A549 (cell line): ENCODE results near the gene MTERF1.

Source experiments
- NR3C1 ChIP-seq: fragments of >200 bp; sonication (Bioruptor Twin); formaldehyde crosslinking; IDR thresholded peaks from 3 replicates; pipeline ENCODE4 v1.6.1; 2017
- POLR2A ChIP-seq: IDR thresholded peaks from 2 replicates; pipeline ENCODE4 v1.6.1; 2012; ENCODE audit warnings: mild to moderate bottlenecking, low read length
- RAD21 ChIP-seq, 2 experiments: fragments of >200 bp in 1 of 2; sonication (Bioruptor Twin) in 1 of 2; formaldehyde crosslinking in 1 of 2; IDR thresholded peaks in 1 of 2; conservative IDR thresholded peaks in 1 of 2; 2 replicates in 1 of 2; 3 replicates in 1 of 2; pipeline ENCODE4 v1.6.1; 2012 to 2018; ENCODE audit warnings: inconsistent platforms in 1 of 2
- TF ChIP-seq, protein P1 (sequence below): fragments of >200 bp; sonication (Bioruptor Twin); formaldehyde crosslinking; IDR thresholded peaks from 3 replicates; pipeline ENCODE4 v1.5.1; 2016

- TF ChIP-seq NR3C1 (no peak), RAD21 (conservative IDR thresholded peaks at IDR 0.05 in 1 of 2, IDR thresholded peaks at IDR 0.05 in 1 of 2) (peak; percentile 88 to 94), POLR2A (peak; percentile 65)
- TF ChIP-seq, protein P1, sequence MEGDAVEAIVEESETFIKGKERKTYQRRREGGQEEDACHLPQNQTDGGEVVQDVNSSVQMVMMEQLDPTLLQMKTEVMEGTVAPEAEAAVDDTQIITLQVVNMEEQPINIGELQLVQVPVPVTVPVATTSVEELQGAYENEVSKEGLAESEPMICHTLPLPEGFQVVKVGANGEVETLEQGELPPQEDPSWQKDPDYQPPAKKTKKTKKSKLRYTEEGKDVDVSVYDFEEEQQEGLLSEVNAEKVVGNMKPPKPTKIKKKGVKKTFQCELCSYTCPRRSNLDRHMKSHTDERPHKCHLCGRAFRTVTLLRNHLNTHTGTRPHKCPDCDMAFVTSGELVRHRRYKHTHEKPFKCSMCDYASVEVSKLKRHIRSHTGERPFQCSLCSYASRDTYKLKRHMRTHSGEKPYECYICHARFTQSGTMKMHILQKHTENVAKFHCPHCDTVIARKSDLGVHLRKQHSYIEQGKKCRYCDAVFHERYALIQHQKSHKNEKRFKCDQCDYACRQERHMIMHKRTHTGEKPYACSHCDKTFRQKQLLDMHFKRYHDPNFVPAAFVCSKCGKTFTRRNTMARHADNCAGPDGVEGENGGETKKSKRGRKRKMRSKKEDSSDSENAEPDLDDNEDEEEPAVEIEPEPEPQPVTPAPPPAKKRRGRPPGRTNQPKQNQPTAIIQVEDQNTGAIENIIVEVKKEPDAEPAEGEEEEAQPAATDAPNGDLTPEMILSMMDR: peak; percentile 98
Measured at GRCh38 chr7:91880413-91881241, at the start of gene MTERF1.
